Astrocyte of the spinal cord (primary cell): ENCODE results near the gene RNPEPL1.
A peak's percentile ranks its signal among the peaks of the same experiment; 100 is the strongest.

Experiments used
- DNase-seq: peaks from one replicate; pipeline ENCODE4 v3.0.0; 2011; ENCODE audit warnings: low read depth, low spot score
- H3K4me3 ChIP-seq: 2 replicates; pipeline ENCODE4 v1.5.1; 2011; ENCODE audit warnings: low read depth, mild to moderate bottlenecking, low read length, moderate library complexity
- in situ Hi-C: cut with HindIII; loops from 2 replicates; pipeline ENCODE4 v1.10.0; 2017; ENCODE audit warnings: low sequenced_read_pairs
- TF ChIP-seq, protein P1 (sequence below): IDR thresholded peaks from 2 replicates; pipeline ENCODE4 v1.5.1; 2012; ENCODE audit warnings: low read depth, mild to moderate bottlenecking, low read length, inconsistent platforms

Gene RNPEPL1

DNA sequence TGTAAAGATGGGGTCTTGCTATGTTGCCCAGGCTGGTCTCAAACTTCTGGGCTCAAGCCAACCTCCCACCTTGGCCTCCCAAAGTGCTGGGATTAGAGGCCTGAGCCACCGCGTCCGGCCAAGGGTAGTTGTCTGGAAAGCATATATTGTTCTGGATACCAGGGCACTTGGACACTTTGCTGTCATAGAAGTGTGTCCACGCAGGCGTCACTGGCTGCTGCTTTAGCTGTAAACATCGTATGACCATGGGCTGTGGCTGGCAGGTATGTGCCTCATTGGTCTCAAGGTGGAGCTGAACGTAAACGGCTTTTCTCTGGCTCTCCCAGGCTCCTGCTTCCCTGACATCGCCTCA lies 53.8 kb downstream of the RNPEPL1 start:
- DNase-seq, result no peak
- TF ChIP-seq, protein P1, sequence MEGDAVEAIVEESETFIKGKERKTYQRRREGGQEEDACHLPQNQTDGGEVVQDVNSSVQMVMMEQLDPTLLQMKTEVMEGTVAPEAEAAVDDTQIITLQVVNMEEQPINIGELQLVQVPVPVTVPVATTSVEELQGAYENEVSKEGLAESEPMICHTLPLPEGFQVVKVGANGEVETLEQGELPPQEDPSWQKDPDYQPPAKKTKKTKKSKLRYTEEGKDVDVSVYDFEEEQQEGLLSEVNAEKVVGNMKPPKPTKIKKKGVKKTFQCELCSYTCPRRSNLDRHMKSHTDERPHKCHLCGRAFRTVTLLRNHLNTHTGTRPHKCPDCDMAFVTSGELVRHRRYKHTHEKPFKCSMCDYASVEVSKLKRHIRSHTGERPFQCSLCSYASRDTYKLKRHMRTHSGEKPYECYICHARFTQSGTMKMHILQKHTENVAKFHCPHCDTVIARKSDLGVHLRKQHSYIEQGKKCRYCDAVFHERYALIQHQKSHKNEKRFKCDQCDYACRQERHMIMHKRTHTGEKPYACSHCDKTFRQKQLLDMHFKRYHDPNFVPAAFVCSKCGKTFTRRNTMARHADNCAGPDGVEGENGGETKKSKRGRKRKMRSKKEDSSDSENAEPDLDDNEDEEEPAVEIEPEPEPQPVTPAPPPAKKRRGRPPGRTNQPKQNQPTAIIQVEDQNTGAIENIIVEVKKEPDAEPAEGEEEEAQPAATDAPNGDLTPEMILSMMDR, result no peak
- in situ Hi-C loops, result no loop called here
- no peak overlapping the region for H3K4me3 ChIP-seq

DNA sequence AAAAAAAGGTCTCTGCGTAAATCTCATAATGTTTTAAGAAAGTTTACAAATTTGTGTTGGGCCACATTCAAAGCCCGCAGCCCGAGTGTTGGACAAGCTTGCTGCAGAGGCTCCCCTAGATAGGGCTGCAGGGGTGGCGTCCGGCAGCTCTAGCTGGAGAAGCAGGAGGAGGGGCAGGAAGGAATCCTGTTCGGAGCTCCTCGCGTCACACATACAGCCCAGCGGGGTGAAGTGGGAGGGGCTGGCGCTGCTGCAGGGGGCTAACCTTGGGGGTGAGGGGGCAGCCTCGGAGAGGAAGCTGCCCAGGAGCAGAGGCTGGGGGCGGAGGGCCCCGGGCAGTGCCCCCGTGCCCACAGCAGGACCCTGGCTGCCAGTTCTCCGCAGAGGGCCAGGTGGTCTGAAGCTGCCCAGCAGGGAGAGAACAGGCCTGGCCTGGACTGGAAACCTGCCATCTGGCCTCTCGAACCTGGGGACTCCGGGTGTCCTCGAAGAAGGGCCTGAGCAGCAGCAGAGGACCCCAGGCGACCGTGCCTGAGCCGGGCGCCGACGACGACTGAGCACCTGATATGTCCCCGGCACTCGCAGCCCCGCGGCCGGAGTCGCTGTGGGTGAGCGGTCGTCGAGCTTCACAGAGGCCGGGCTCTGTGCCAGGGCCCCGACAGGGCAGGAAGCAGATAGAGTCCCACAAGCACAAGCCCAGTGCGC lies 54.4 kb downstream of the RNPEPL1 start:
- H3K4me3 ChIP-seq, result no peak overlapping the region
- peak; percentile 22 for DNase-seq
- in situ Hi-C loops, result no loop called here
- TF ChIP-seq, protein P1, result no peak

GRCh38 chr2:240623531-240624010 lies 55.3 kb downstream of the RNPEPL1 start:
- H3K4me3 ChIP-seq, result no peak overlapping the region
- no peak for DNase-seq
- in situ Hi-C loops, result no loop called here
- TF ChIP-seq, protein P1, result no peak

DNA sequence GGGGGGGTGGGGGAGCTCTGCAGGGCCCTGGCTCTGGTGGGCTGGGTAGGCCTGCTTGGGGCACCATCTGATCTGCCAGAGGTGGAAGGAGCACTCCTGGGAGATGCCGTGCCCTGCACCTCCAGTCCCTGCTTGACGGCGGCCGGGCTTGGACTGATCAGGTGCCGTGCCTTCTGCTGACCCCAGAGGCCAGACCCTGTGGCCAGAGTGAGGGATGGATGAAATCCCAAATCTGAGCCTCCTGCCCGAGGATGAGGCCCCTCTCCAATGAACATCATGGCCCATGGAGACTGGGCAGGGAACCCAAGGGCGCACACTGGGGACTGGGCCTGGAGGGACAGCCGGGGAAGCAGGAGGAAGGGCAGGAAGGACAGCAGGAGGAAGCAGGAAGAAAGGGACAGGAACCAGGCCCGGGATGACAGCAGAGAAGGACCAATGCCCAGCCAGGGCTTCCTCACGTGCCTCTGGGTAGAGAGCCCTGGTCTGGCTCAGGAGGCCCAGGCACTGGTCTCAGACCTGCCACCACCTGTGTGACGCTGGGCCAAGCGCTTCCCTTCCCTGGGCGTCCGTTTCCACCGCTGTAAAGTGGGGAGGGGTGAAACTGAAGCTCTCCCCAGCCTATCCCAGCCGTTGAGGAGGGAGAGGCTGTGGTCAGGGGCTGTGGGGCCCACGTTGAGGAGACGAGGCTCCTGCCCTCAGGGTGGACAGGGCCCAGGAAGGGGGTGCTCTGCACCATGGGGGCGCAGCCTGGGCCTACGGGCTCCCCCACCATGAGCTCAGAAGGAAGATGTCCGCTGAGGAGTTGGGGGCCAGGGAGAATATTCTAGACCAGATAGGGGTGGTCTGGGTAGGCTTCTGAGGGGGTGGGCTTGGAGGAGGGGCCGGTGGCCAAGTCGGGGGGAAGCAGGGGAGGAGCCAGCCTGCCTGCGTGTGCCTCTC lies 56.0 kb downstream of the RNPEPL1 start:
- TF ChIP-seq, protein P1, result no peak
- H3K4me3 ChIP-seq, result no peak overlapping the region
- no peak for DNase-seq
- in situ Hi-C loops, result no loop called here

DNA sequence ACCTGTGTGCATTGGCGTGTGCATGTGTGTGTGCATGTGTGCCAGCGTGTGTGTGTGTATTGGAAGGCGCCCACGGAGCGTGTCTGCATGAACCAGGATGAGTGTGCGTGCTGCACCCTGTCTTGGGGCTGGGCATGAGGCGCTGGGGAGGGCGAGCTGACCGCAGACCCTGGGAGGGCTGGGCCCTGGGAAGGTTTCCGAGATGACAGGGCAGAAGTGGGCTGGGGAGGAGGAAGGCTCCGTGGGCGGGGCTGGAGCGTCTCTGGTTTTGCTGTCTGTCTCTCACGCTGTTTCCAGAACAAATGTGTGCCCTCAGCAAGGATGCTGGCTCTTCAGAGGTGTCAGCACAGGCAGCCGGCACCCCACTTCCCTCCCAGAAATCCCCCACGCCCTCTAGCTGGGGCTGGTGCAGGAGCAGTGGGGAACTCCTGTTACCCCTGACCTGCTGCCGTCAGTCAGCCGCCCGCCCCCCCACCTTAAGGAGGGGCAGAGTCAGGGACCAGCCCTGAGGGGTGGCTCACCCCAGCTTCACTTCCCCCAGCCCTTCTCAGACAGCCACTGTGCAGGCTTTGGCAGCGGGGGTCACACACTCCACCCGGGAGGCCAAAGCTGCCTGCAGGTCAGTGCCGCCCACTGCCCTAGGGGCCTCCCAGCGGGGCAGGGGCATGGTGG lies 56.8 kb downstream of the RNPEPL1 start, which contains the start of gene GPR35:
Gene GPR35, plus strand, starts transcription at position 531 of the 672 bp plus-strand sequence. CDS start 4,473 bp downstream, outside the sequence.
- no peak within 1 kb of the TSS for H3K4me3 ChIP-seq
- peak; percentile 46 for DNase-seq
- in situ Hi-C loops, result no loop called here
- TF ChIP-seq, protein P1, result no peak

GRCh38 chr2:240626531-240627300 lies 58.4 kb downstream of the RNPEPL1 start:
- in situ Hi-C loops, result no loop called here
- no peak overlapping the region for H3K4me3 ChIP-seq
- no peak for DNase-seq
- TF ChIP-seq, protein P1, result no peak
